GM06990 (cell line): ENCODE data around the gene COL4A6.
A peak's percentile ranks its signal among the peaks of the same experiment; 100 is the strongest.

Experiments used
- DNase-seq: peaks from one replicate; pipeline ENCODE4 v3.0.0-alpha.2; 2011; ENCODE audit not compliant: insufficient read length; ENCODE audit errors: extremely low read depth
- H3K27me3 ChIP-seq: replicated peaks from 2 replicates; pipeline ENCODE4 v1.6.0; 2011; ENCODE audit warnings: low read length; ENCODE audit not compliant: control insufficient read depth, insufficient read depth
- H3K36me3 ChIP-seq: 2 replicates; pipeline ENCODE4 v1.5.1; 2011; ENCODE audit warnings: low read length; ENCODE audit not compliant: control insufficient read depth, insufficient read depth
- H3K4me3 ChIP-seq: replicated peaks from 2 replicates; pipeline ENCODE4 v1.5.1; 2011; ENCODE audit warnings: low read depth, mild to moderate bottlenecking, control low read depth, low read length
- CTCF ChIP-seq: IDR thresholded peaks from 2 replicates; pipeline ENCODE4 v1.5.1; 2011; ENCODE audit warnings: low read length, control low read depth, mild to moderate bottlenecking, inconsistent platforms; ENCODE audit not compliant: insufficient read depth, poor library complexity, severe bottlenecking

Gene COL4A6

GRCh38 chrX:108250654-108251579 is 187.3 kb downstream of the COL4A6 start:
- H3K36me3 ChIP-seq = no peaks in the 10 kb centered on the region
- no peak for DNase-seq
- H3K4me3 ChIP-seq = no peak overlapping the region
- no peak for TF ChIP-seq CTCF
- no peaks in the 10 kb centered on the region for H3K27me3 ChIP-seq

- DNase-seq = no peak
- no peaks in the 10 kb centered on the region; the same call in 1 of the 2 replicates for H3K27me3 ChIP-seq
- no peak for TF ChIP-seq CTCF
- H3K36me3 ChIP-seq = no peaks in the 10 kb centered on the region
- H3K4me3 ChIP-seq = no peak overlapping the region
These were observed 191.8 kb downstream of the COL4A6 start for GRCh38 chrX:108246304-108246954.

GRCh38 chrX:108245462-108245861 is 192.8 kb downstream of the COL4A6 start:
- TF ChIP-seq CTCF = peak; percentile 38
- no peak overlapping the region for H3K4me3 ChIP-seq
- no peak for DNase-seq
- H3K36me3 ChIP-seq = no peaks in the 10 kb centered on the region
- no peaks in the 10 kb centered on the region; the same call in 1 of the 2 replicates for H3K27me3 ChIP-seq

GRCh38 chrX:108235986-108236385 is 202.2 kb downstream of the COL4A6 start:
- no peaks in the 10 kb centered on the region; the same call in 1 of the 2 replicates for H3K27me3 ChIP-seq
- no peaks in the 10 kb centered on the region for H3K36me3 ChIP-seq
- TF ChIP-seq CTCF = no peak
- no peak overlapping the region for H3K4me3 ChIP-seq
- no peak for DNase-seq

- Histone ChIP-seq H3K36me3 (no peaks in the 10 kb centered on the region), H3K27me3 (no peaks in the 10 kb centered on the region; the same call in 1 of the 2 replicates), H3K4me3 (no peak overlapping the region)
- TF ChIP-seq CTCF = no peak
- no peak for DNase-seq
These were observed 207.6 kb downstream of the COL4A6 start for GRCh38 chrX:108230574-108230973.
